ENCODE data around the gene ASPSCR1. TPM values are rescaled to one million over a fixed set of nuclear protein-coding genes. Genes with fewer than 3 reads are reported as not detected.
"Not testable (repeated sequence)": the region's sequence is repeated elsewhere in the genome, so short reads cannot be mapped to it uniquely, and the experiment has no call there.

Gene ASPSCR1
- total RNA-seq, 1 donor from 2014 or later: 32.9 TPM

DNA sequence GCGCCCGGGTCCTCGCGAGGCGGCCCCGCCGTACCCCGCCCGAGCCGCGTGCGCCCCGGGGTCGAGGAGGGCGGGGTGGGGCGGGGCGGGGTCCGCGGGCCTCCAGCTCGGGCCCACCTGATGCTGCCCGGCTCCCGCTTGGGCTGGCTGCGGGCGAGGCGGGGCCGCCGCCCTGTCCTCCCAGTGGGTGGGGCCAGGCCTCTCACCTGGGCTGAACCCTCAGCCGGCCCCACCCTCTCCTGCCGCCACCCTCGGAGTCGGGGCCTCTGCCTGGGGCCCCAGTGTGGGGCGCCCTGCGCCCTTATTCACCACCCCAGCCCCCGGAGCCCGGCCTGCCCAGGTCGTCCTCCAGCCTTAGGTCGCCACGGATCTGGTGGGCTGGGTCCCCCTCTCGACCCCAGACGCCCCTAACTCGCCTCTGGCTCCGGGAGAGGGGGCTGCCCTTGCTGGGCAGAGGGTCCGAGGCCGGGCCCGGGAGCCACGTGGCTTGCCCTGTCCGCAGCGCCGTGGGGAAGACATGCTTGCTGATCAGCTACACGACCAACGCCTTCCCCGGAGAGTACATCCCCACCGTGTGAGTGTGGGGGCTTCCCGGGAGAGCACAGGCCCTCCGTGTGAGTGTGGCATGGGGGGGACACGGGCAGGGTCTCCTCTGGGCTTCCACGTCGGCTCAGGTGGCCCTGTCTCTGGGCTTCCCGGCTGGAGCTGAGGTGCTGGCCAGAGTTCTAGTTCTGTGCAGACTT is 54.6 kb downstream of the ASPSCR1 start:
- Mint-ChIP-seq H3K9me3 (no peaks in the 10 kb centered on the region), H3K27ac (no peak overlapping the region), H3K4me3 (ENCODE audit: low read depth) (peak overlapping the region; percentile 72), H3K36me3 (ENCODE audit: low read depth) (peaks cover 22% of the 10 kb centered on the region), H3K4me1 (ENCODE audit: low read depth) (peaks cover 7% of the 10 kb centered on the region), H3K27me3 (ENCODE audit: low read depth) (no peaks in the 10 kb centered on the region)
- peak; percentile 44 for DNase-seq (ENCODE audit: low spot score)
- intact Hi-C loops (cut with micrococcal nuclease): loop anchor here (10.0 kb wide), 1 partner anchor 383 kb away; the partner anchor contains the start of genes HEXD and OGFOD3

DNA sequence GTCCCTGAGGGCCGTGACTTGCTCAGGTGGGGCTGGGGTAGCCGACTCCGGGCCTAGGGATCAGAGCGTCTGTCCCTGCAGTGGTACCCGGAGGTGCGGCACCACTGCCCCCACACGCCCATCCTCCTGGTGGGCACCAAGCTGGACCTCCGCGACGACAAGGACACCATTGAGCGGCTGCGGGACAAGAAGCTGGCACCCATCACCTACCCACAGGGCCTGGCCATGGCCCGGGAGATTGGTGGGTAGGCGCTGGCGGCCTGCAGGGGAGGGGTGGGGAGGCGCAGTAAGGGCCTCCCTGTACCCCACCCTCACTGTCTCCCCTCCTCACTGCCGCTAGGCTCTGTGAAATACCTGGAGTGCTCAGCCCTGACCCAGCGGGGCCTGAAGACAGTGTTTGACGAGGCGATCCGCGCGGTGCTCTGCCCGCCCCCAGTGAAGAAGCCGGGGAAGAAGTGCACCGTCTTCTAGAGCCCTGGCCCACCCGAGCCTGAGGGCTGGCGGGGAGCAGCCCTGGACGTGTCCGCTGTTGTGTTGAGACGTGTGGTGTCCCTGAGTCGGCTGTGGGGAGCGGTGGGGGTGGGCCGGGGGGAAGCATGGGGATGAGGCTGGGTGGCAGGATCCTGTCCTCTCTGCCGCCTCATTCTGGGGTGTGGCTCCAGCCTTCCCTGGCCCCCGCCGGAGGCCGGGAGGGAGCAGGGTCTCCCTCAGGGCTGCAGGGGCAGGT is 56.1 kb downstream of the ASPSCR1 start:
- no peak for DNase-seq (ENCODE audit: low spot score)
- Mint-ChIP-seq H3K4me3 (ENCODE audit: low read depth) (peak overlapping the region; percentile 13), H3K27me3 (ENCODE audit: low read depth) (no peaks in the 10 kb centered on the region), H3K36me3 (ENCODE audit: low read depth) (peaks cover 22% of the 10 kb centered on the region), H3K27ac (no peak overlapping the region), H3K9me3 (no peaks in the 10 kb centered on the region), H3K4me1 (ENCODE audit: low read depth) (peaks cover 12% of the 10 kb centered on the region)
- intact Hi-C loops (cut with micrococcal nuclease): loop anchor here (10.0 kb wide), 1 partner anchor 381 kb away; the partner anchor contains the start of genes HEXD and OGFOD3

DNA sequence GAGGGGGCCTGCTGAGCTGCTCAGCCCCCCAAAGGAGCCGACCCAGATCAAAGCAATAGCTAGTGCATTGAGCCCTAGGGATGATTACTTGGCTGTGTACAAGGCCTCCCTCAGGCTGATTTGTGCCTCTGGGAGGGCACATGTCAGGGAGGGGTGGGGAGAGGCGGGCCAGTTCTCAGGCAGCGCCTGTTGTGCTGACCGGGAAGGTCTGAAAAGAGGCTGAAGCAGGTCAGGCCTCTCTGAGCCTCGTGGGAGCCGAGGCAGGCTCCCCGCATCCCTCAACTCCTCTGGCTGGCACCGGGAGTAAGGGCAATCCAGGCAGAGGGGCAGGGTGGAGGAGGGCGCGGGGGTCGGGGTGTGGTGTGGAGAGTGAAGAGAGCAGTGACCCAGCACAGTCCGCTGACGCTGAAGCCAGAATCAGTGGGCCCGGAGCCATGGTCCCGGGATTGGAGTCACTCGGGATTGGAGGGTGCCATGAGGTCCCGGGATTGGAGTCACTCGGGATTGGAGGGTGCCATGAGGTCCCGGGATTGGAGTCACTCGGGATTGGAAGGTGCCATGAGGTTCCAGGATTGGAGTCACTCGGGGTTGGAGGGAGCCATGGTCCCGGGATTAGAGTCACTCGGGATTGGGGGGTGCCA is 57.1 kb downstream of the ASPSCR1 start:
- no peak for DNase-seq (ENCODE audit: low spot score)
- H3K4me3 Mint-ChIP-seq (ENCODE audit: low read depth): peak overlapping the region; percentile 31
- no peaks in the 10 kb centered on the region for H3K9me3 Mint-ChIP-seq
- H3K36me3 Mint-ChIP-seq (ENCODE audit: low read depth): peaks cover 22% of the 10 kb centered on the region
- H3K27me3 Mint-ChIP-seq (ENCODE audit: low read depth): no peaks in the 10 kb centered on the region
- no peak overlapping the region for H3K27ac Mint-ChIP-seq
- intact Hi-C loops (cut with micrococcal nuclease): loop anchor here (10.0 kb wide), 1 partner anchor 380 kb away; the partner anchor contains the start of genes HEXD and OGFOD3
- H3K4me1 Mint-ChIP-seq (ENCODE audit: low read depth): peaks cover 15% of the 10 kb centered on the region

DNA sequence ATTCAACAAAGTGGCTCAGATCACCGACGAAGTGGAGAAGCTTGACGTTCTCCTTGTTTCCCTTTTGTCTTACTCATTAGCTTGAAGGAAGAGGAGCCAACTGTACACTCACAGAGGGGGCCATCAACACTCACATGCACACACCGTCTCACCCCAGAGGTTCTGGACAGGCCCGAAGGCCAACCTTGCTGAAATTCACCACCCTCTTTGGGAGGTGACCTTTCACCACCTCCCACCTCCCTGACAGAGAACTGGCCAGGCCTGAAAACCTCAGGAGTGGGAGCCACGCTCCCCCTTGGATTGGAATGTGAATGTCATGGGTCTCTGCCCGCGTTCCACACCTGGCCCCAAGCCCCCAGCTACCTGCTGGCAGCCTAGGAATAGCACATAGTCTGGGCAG is 58.1 kb downstream of the ASPSCR1 start:
- no peaks in the 10 kb centered on the region for H3K9me3 Mint-ChIP-seq
- H3K4me1 Mint-ChIP-seq (ENCODE audit: low read depth): peaks cover 13% of the 10 kb centered on the region
- peak overlapping the region; percentile 2 for H3K27ac Mint-ChIP-seq
- DNase-seq (ENCODE audit: low spot score): no peak
- intact Hi-C loops (cut with micrococcal nuclease): loop anchor here (10.0 kb wide), 1 partner anchor 379 kb away; the partner anchor contains the start of genes HEXD and OGFOD3
- H3K27me3 Mint-ChIP-seq (ENCODE audit: low read depth): no peaks in the 10 kb centered on the region
- peaks cover 18% of the 10 kb centered on the region for H3K36me3 Mint-ChIP-seq (ENCODE audit: low read depth)
- peak overlapping the region; percentile 75 for H3K4me3 Mint-ChIP-seq (ENCODE audit: low read depth)

DNA sequence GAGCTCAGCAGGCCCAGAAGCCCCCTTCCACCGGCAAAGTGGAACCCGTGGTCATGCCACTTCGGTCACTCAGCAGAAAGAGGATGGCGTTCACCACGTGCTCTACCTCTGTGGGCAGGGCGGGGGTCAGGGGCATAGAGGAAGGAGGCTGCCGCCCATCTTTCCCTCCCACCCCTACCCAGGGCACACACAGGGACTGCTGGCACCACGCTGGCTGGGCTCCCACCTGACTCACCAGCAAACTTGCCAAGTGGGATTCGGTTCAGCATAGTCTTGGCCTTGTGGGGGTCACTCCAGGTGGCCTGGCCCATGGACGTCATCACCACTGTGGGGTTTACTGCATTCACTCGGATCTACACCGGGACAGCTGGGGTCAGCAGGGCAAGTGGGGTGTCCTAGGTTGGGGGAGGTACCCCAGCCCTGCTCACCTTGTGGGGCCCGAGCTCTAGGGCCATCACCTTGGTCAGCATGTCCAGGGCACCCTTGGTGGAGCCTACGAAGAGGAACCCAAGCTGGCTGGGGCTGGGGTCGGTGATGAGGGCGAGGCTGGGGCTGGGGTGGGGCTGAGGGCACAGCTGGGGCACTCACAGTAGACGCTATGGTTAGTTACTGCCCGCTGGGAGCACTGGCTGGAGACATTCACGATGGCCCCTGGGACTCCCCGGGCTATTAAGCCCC is 58.7 kb downstream of the ASPSCR1 start:
- no peak for DNase-seq (ENCODE audit: low spot score)
- Mint-ChIP-seq H3K27me3 (ENCODE audit: low read depth) (no peaks in the 10 kb centered on the region), H3K36me3 (ENCODE audit: low read depth) (peaks cover 18% of the 10 kb centered on the region), H3K4me3 (ENCODE audit: low read depth) (peak overlapping the region; percentile 75), H3K9me3 (no peaks in the 10 kb centered on the region), H3K4me1 (ENCODE audit: low read depth) (peaks cover 13% of the 10 kb centered on the region), H3K27ac (no peak overlapping the region)
- intact Hi-C loops (cut with micrococcal nuclease): loop anchor here (10.0 kb wide), 1 partner anchor 379 kb away; the partner anchor contains the start of genes HEXD and OGFOD3

DNA sequence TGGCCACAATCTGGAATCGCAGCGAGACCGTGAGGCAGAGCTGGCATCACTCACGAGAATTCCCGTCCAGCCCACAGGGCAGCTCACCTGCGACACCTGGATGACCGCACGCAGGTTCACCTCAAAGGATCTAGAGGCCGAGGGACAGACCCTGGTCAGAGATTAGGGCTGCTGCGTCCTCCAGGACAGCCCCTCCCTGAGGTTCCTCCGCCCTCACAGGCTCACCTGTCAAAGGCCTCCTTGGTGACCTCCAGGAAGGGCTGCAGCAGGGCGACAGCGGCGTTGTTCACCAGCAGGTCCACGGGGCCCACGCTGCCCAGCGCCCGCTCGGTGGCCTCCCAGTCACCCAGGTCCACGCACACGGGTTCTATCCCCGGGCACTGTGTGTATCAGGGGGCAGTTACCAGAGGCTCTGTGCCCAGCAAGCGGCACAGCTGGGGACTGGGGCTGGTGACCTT is 59.2 kb downstream of the ASPSCR1 start:
- Mint-ChIP-seq H3K4me1 (ENCODE audit: low read depth) (peaks cover 13% of the 10 kb centered on the region), H3K9me3 (no peaks in the 10 kb centered on the region), H3K27me3 (ENCODE audit: low read depth) (no peaks in the 10 kb centered on the region), H3K4me3 (ENCODE audit: low read depth) (peak overlapping the region; percentile 75), H3K36me3 (ENCODE audit: low read depth) (peaks cover 18% of the 10 kb centered on the region), H3K27ac (no peak overlapping the region)
- DNase-seq (ENCODE audit: low spot score): no peak
- intact Hi-C loops (cut with micrococcal nuclease): loop anchor here (1.0 to 10.0 kb wide), 2 partner anchors 13 to 378 kb away; partner anchors contain the start of genes HEXD, LRRC45 and OGFOD3

DNA sequence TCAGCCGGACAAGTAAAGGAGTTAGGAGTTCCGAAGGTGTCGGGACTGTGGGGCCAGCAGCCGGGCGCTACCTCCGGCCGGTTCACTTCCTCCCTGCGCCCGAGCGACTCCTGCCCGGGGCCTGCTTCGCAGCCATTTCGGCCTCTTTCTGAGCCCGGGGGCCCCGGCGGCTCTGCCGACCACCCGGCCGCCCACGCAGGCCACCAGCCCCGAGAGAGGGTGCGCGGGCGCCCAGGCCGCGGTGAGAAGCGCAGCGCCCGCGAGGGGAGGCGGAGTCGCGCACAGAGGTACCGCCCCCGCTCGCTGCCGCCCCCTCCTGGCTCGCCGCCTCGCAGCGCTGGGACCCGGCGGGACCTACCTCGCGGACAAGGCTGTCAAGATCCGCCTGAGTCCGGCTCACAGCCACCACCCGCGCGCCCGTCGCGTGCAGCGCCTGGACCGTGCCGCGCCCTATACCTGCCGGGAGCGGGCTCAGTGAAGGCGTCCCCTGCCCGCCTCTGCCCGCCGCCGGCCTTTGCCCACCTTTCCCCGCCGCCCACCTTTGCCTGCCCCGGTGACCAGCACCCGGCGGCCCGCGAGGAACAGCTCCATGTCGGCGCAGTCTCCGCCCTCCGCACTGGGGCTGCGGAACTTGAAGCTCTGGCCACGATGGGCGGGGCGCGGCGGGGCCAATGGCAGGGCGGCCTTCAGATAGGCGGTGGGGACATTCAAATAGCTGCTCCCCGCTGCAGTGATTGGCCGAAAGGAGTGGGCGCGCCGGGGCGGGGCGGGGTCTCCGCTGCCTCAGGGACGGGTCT is 59.9 kb downstream of the ASPSCR1 start, which contains the start of gene DCXR:
DCXR (minus strand) TSS at position 606 of the 797 bp plus-strand sequence; CDS start at position 591, 15 bp downstream.
- Mint-ChIP-seq H3K27me3 (ENCODE audit: low read depth) (no peaks in the 10 kb centered on the region), H3K27ac (peak within 1 kb of the TSS; percentile 87), H3K9me3 (no peaks in the 10 kb centered on the region), H3K36me3 (ENCODE audit: low read depth) (peaks cover 18% of the 10 kb centered on the region), H3K4me3 (ENCODE audit: low read depth) (peak within 1 kb of the TSS; percentile 75), H3K4me1 (ENCODE audit: low read depth) (peaks cover 13% of the 10 kb centered on the region)
- intact Hi-C loops (cut with micrococcal nuclease): loop anchor here (1.0 to 10.0 kb wide), 2 partner anchors 14 to 378 kb away; partner anchors contain the start of genes HEXD, LRRC45 and OGFOD3
- DNase-seq (ENCODE audit: low spot score): peak; percentile 97

DNA sequence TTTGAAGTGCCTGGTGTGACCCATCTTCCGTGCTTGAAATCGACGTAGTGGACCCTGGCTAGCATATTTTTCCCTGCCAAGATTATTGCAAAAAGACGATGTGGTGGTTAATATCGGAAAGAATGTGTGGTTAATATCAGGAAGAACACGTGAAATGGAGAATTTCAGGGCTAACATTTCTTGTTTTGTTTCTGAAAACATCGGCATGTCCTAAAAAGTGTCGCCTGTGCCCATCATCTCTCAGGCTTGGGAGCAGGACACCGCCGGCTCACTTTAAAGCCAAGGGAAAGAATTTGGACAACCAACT is 60.4 kb downstream of the ASPSCR1 start:
- Mint-ChIP-seq H3K4me3 (ENCODE audit: low read depth) (peak overlapping the region; percentile 74), H3K36me3 (ENCODE audit: low read depth) (peaks cover 18% of the 10 kb centered on the region), H3K9me3 (no peaks in the 10 kb centered on the region), H3K27me3 (ENCODE audit: low read depth) (no peaks in the 10 kb centered on the region), H3K27ac (peak overlapping the region; percentile 87), H3K4me1 (ENCODE audit: low read depth) (peaks cover 12% of the 10 kb centered on the region)
- intact Hi-C loops (cut with micrococcal nuclease): loop anchor here (1.0 to 10.0 kb wide), 2 partner anchors 15 to 377 kb away; partner anchors contain the start of genes HEXD, LRRC45 and OGFOD3
- DNase-seq (ENCODE audit: low spot score): no peak

DNA sequence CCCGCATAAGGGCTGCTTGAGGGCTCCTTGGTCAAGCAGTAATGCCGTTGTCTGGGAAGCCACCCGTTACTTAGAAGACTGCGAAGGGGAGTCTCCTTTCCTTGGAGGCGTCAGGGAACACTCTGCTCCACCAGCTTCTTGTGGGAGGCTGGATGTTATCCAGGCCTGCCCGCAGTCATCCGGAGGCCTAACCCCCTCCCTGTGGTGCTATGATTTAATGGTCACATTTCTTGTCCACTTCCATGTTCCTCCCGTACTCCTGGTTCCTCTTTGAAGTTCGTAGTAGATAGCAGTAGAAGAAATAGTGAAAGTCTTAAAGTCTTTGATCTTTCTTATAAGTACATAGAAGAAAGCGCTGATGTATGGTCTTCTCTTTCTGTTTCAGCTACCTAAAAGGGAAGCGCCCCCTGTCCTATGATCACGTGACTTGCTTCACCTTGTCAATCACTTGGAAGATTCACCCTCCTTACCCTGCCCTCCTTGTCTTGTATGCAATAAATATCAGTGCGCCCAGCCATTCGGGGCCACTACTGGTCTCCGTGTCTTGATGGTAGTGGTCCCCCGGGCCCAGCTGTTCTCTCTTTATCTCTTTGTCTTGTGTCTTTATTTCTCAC is 61.5 kb downstream of the ASPSCR1 start:
- Mint-ChIP-seq H3K4me3 (ENCODE audit: low read depth) (peak overlapping the region; percentile 9), H3K36me3 (ENCODE audit: low read depth) (peaks cover 18% of the 10 kb centered on the region), H3K4me1 (ENCODE audit: low read depth) (peaks cover 11% of the 10 kb centered on the region)
- not testable (repeated sequence) for H3K27ac Mint-ChIP-seq; H3K9me3 Mint-ChIP-seq; H3K27me3 Mint-ChIP-seq (ENCODE audit: low read depth); DNase-seq (ENCODE audit: low spot score)
- intact Hi-C loops (cut with micrococcal nuclease): loop anchor here (10.0 kb wide), 1 partner anchor 376 kb away; the partner anchor contains the start of genes HEXD and OGFOD3

DNA sequence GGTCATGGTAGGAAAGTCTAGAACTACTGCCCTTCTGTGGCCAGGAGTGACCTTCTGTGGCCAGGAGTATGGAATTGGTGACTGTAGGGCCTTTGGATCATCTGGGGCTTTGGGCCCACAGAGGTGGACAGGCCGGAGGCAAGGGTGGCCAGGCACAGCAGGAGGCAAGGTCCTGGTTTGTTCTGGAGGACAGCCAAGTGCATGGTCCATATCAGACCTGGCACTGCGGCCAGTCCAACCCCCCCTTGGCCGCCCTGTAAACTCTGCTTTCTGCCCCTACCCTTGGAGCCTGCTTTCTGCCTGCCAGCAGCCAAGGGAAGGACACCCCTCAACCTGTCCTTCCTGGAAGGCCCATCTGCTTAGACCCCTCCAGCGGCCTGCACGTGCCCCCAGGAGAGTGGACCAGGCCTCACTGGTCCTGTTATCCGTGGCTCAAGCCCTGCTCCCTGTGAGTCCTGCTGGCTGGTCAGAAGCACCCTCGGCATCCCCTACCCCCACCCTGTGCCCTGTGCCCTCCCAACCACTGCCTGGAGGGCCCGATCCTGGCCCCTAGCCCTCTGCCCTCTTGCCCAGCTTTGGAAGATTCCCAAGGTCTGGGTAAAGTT is 62.4 kb downstream of the ASPSCR1 start:
- Mint-ChIP-seq H3K36me3 (ENCODE audit: low read depth) (peaks cover 13% of the 10 kb centered on the region), H3K27ac (no peak overlapping the region), H3K27me3 (ENCODE audit: low read depth) (no peaks in the 10 kb centered on the region), H3K4me3 (ENCODE audit: low read depth) (no peak overlapping the region), H3K9me3 (no peaks in the 10 kb centered on the region), H3K4me1 (ENCODE audit: low read depth) (peaks cover 11% of the 10 kb centered on the region)
- intact Hi-C loops (cut with micrococcal nuclease): loop anchor here (10.0 kb wide), 1 partner anchor 375 kb away; the partner anchor contains the start of genes HEXD and OGFOD3
- DNase-seq (ENCODE audit: low spot score): no peak
